ENCODE measurements around the gene ADAMTS6.

Gene ADAMTS6

GRCh38 chr5:65144136-65144871, 337.4 kb downstream of the ADAMTS6 start:
- no peak for DNase-seq (ENCODE audit: low read depth)

GRCh38 chr5:65142511-65143011, 339.2 kb downstream of the ADAMTS6 start:
- no peak for DNase-seq (ENCODE audit: low read depth)

DNA sequence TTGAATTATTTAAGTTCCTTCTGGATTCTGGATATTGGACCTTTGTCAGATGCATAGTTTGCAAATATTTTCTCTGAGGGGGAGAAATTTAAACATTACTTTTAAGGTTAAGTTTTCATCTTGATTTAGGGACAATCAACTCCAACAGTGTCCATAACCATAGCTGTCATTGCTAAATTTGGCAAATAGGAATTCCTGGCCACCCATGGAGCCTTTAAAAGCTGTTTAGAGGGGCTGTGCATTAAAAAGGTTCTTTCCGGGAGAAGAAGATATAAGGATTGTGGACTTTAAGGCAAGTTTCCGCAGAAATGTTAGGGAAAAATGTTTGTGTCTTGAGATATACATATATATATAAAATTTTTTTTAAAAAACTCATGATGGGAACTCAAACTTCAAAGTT, 339.7 kb downstream of the ADAMTS6 start:
- no peak for DNase-seq (ENCODE audit: low read depth)

GRCh38 chr5:65141493-65141892, 340.2 kb downstream of the ADAMTS6 start:
- DNase-seq (ENCODE audit: low read depth): no peak

DNA sequence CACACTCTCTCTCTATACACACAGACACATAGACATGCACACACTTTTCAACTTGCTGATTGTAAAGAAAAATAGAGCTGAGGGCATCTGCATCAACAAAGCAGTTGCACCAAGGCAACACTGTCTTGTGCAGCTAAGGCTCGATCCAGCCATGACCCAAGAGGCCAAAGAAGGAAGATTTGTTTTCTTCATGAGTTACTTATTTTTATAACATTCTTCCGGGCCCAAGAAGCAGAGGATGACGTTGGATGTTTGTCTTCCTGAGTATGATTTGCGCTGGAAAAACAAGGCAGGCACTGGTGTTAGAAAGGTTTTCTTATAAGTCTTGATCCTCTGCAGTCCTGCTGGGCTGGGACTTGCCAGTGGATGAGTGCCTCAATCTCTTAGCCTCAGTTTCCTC, 344.1 kb downstream of the ADAMTS6 start:
- no peak for DNase-seq (ENCODE audit: low read depth)

GRCh38 chr5:65133477-65134110, 348.1 kb downstream of the ADAMTS6 start:
- DNase-seq (ENCODE audit: low read depth): no peak

DNA sequence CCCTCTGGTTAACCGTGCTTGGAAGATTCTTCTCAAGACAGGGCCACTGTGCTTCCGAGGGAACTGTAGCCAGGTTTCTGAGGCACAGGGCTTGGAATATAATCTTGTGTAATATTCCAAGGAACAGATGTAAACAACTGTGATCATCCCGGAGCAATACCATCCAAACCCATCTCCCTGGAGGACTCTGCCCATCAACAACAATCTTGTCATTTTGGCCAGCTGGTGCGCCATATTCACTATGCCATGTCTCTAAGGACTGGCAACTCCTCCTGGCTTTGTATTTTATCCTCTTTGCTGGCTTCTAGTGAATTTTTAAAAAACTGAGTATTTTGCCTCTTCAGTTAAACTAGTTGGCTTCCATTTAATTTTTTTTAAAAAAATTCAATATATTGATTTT, 349.3 kb downstream of the ADAMTS6 start:
- DNase-seq (ENCODE audit: low read depth): no peak

GRCh38 chr5:65128226-65128625, 353.5 kb downstream of the ADAMTS6 start:
- DNase-seq (ENCODE audit: low read depth): no peak

- no peak for DNase-seq (ENCODE audit: low read depth)
These were observed 354.4 kb downstream of the ADAMTS6 start for GRCh38 chr5:65127161-65127901.

DNA sequence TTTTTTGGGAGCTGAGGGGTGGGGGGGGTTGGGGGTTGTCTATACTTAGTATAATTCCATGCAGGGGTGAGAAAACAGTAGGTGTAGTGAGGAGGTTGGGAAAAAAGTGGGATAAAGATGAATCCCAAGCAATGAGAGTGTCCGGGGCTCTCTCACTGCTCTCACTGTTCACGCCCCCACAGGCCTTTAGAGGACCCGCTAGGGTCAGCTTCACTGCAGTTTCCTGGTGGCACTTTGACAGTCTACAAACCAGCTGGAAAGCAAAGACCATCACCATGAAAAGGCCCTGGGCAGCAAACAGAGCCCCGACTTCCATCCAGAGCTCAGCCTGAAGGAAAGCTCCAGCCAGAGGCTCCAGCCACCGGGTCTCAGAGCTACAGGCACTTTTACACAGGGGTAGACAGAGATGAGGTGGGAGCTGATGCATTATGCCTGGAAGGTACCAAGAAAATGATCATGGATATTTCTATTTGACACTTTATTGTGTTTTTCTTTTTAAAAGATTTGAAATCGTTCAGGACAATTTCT, 355.1 kb downstream of the ADAMTS6 start:
- DNase-seq (ENCODE audit: low read depth): no peak

- no peak for DNase-seq (ENCODE audit: low read depth)
These were observed 355.9 kb downstream of the ADAMTS6 start for GRCh38 chr5:65125591-65126541.

GRCh38 chr5:65121880-65122436, 359.8 kb downstream of the ADAMTS6 start:
- peak; percentile 98 for DNase-seq (ENCODE audit: low read depth)

DNA sequence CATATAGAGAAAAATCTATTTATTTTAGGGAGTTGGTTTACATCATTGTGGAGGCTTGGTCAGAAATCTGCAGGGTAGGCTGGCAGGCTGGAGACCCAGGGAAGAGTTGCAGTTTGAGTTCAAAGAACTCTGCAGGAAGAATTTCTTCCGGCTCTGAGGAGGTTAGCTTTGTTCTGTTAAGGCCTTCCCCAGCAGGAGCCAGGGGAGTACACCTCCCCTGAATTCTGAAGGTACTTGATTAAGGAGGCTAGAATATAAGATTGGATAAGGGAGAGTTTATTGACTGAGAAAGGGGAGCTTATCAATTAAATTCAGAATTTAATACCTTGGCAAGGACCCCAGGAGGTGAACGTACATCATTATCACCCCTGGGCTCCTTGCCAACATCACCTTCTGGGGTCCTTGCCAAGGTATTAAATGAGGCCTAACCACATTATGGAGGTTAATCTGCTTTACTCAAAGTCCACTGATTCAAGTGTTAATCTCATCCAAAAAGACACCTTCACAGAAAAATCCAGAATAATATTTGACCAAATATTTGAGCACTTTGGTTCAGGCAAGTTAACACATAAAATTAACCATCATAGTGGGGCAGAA, 361.3 kb downstream of the ADAMTS6 start:
- DNase-seq (ENCODE audit: low read depth): no peak

DNA sequence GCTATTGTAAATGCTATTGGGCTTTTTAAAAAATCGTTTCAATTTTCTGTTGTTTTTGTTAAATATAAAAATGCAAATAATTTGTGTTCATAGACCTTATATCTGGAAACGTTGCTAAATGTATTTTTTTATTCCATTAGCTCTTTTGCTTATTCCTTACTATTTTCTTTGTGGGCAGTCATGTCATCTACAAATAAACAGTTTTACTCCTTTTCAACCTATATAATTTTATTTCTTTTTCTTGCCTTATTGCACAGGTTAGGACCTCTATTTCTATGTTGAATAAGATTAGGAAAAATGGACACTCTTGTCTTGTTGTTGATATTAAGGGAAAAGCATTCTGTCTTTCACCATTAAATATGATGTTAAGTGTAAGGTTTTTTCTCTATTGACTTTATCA, 364.2 kb downstream of the ADAMTS6 start:
- DNase-seq (ENCODE audit: low read depth): no peak

GRCh38 chr5:65113771-65114170, 367.9 kb downstream of the ADAMTS6 start:
- no peak for DNase-seq (ENCODE audit: low read depth)

- no peak for DNase-seq (ENCODE audit: low read depth)
These were observed 369.6 kb downstream of the ADAMTS6 start for GRCh38 chr5:65111961-65112658.

DNA sequence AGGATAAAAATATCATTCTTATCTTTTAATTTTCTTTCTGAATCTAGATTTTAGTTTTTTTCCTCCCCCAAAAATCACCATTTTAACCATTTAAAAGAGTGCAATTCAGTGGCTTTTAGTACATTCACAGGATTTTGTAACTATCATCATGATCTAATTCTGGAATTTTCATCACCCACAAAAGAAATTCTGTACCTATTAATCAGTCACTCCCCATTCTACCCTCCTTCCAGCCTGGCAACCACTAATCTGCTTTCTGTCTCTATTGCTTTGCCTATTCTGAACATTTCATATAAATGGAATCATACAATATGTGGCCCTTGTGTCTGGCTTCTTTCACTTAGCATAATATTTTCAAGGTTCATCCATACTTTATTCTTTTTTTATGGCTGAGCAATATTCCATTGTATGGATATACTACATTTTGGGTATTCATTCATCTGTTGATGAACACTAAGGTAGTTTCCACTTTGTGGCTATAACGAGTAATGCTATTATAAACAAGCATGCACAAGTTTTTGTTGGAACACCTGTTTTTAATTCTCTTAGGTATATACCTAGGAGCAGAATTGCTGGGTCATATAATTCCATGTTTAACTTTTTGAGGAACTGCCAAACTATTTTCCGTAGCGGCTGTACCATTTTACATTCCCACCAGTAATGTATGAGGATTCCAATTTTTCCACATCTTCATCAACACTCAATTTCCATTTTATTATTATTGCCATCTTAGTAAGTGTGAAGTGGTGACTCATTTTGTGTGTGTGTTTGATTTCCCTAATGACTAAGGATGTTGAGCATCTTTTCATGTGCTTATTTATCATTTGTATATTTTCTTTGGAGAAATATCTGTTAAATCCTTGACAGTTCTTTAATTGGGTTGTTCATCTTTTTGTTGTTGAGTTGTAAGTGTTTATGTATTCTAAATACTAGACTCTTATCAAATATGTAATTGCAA, 372.7 kb downstream of the ADAMTS6 start:
- peak; percentile 37 for DNase-seq (ENCODE audit: low read depth)

DNA sequence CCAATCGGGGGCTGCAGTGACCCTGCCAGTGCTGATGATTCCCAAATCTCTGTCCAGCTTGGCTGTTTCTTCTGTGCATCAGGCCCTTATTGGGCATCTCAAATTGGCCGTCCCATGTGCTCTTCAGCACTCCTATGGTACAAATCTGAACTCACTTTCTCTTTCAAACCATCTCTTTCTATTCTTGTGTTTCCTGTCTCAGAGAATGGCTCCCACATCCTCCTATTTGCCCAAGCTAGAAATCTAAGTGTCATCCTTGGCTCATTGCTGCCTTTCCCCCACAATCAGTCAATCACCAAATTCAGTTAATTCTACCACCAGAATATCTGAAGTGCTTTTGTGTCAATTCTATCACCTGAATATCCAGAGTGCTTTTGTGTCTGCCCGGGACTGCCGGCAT, 376.4 kb downstream of the ADAMTS6 start:
- no peak for DNase-seq (ENCODE audit: low read depth)

GRCh38 chr5:65104831-65105230, 376.9 kb downstream of the ADAMTS6 start:
- DNase-seq (ENCODE audit: low read depth): no peak

Data from non-pigmented ciliary epithelial cell (primary cell).